D721Med (cell line): ENCODE data around the gene AGFG1.

Experiments
- DNase-seq: peaks from one replicate; pipeline ENCODE4 v3.0.0; 2011; ENCODE audit warnings: low spot score; ENCODE audit not compliant: insufficient read length
- FAIRE-seq: peaks from 2 replicates; lab custom pipeline; 2011; peaks lifted over from hg19 to GRCh38; lab: Jason Lieb, UNC
- CTCF ChIP-seq: IDR thresholded peaks from 2 replicates; pipeline ENCODE4 v1.5.1; 2012; ENCODE audit warnings: mild to moderate bottlenecking, control low read depth; ENCODE audit not compliant: insufficient read depth; ENCODE audit errors: missing control alignments

AGFG1 gene

GRCh38 chr2:227509076-227509475 is 37.1 kb downstream of the AGFG1 start:
- TF ChIP-seq CTCF = no peak
- FAIRE-seq = no peak
- DNase-seq = no peak

GRCh38 chr2:227509824-227510619 is 38.1 kb downstream of the AGFG1 start:
- DNase-seq (no peak), FAIRE-seq (no peak)

GRCh38 chr2:227510620-227510958 is 38.6 kb downstream of the AGFG1 start:
- FAIRE-seq = no peak
- no peak for TF ChIP-seq CTCF
- DNase-seq = no peak

More at GRCh38 chr2:227509824-227510619, 38.1 kb downstream of the AGFG1 start:
- TF ChIP-seq CTCF = no peak

GRCh38 chr2:227511239-227511930 is 39.4 kb downstream of the AGFG1 start:
- FAIRE-seq = no peak

GRCh38 chr2:227511955-227512354 is 40.0 kb downstream of the AGFG1 start:
- TF ChIP-seq CTCF = no peak

More at GRCh38 chr2:227511239-227511930, 39.4 kb downstream of the AGFG1 start:
- no peak for DNase-seq
- TF ChIP-seq CTCF = no peak

GRCh38 chr2:227513113-227513512 is 41.2 kb downstream of the AGFG1 start:
- FAIRE-seq = no peak
- TF ChIP-seq CTCF = no peak
- no peak for DNase-seq

More at GRCh38 chr2:227511955-227512354, 40.0 kb downstream of the AGFG1 start:
- DNase-seq = no peak
- FAIRE-seq = no peak

GRCh38 chr2:227515742-227516141 is 43.8 kb downstream of the AGFG1 start:
- DNase-seq (no peak), FAIRE-seq (no peak)
- no peak for TF ChIP-seq CTCF
